AG09309 (cell line): Measurements from ENCODE around the gene LDLRAD4.
A peak's percentile ranks its signal among the peaks of the same experiment; 100 is the strongest.

Experiments used
- DNase-seq: peaks from one replicate; pipeline ENCODE4 v3.0.0-alpha.2; 2010; ENCODE audit warnings: low read depth
- H3K4me3 ChIP-seq: 2 replicates; pipeline ENCODE4 v1.5.1; 2011; ENCODE audit warnings: mild to moderate bottlenecking, low read depth, low read length, moderate library complexity; ENCODE audit not compliant: control insufficient read depth
- CTCF ChIP-seq: IDR thresholded peaks from 2 replicates; pipeline ENCODE4 v1.5.1; 2011; ENCODE audit warnings: mild to moderate bottlenecking, low read depth, low read length, inconsistent platforms; ENCODE audit not compliant: insufficient read depth, control insufficient read depth; ENCODE audit errors: missing control alignments

Gene LDLRAD4

GRCh38 chr18:13447621-13448334, 229.2 kb downstream of the LDLRAD4 start:
- DNase-seq: peak; percentile 79
- no peak overlapping the region for H3K4me3 ChIP-seq
- no peak for TF ChIP-seq CTCF

- no peak for DNase-seq
- no peak overlapping the region for H3K4me3 ChIP-seq
- TF ChIP-seq CTCF: no peak
Measured at GRCh38 chr18:13448335-13448795, 229.8 kb downstream of the LDLRAD4 start.

- no peak overlapping the region for H3K4me3 ChIP-seq
- TF ChIP-seq CTCF: no peak
- DNase-seq: no peak
Measured at GRCh38 chr18:13449651-13450050, 231.1 kb downstream of the LDLRAD4 start.

- no peak overlapping the region for H3K4me3 ChIP-seq
- TF ChIP-seq CTCF: no peak
- no peak for DNase-seq
Measured at GRCh38 chr18:13450289-13451212, 232.0 kb downstream of the LDLRAD4 start.

GRCh38 chr18:13451213-13451540, 232.6 kb downstream of the LDLRAD4 start:
- H3K4me3 ChIP-seq: no peak overlapping the region
- no peak for TF ChIP-seq CTCF
- no peak for DNase-seq

- no peak for TF ChIP-seq CTCF
- no peak for DNase-seq
Measured at GRCh38 chr18:13451661-13452387, 233.3 kb downstream of the LDLRAD4 start.

More at GRCh38 chr18:13451661-13452387, 233.3 kb downstream of the LDLRAD4 start:
- H3K4me3 ChIP-seq: no peak overlapping the region
